Brain microvascular endothelial cell (primary cell): ENCODE data around the gene DIPK1B.

ENCODE experiments used
- DNase-seq: peaks from one replicate; pipeline ENCODE4 v3.0.0-alpha.2; 2020
- H3K27ac ChIP-seq: fragments of 250-450 bp; sonication (Bioruptor Pico); 2 replicates; pipeline ENCODE4 v1.5.1; 2020; ENCODE audit warnings: mild to moderate bottlenecking, moderate library complexity
- H3K27me3 ChIP-seq: fragments of 250-450 bp; sonication (Bioruptor Pico); replicated peaks from 2 replicates; pipeline ENCODE4 v1.5.1; 2020; ENCODE audit warnings: mild to moderate bottlenecking
- H3K36me3 ChIP-seq: fragments of 250-450 bp; sonication (Bioruptor Pico); replicated peaks from 2 replicates; pipeline ENCODE4 v1.5.1; 2020; ENCODE audit warnings: mild to moderate bottlenecking
- H3K4me3 ChIP-seq: 2 replicates; pipeline ENCODE4 v1.5.1; 2011; ENCODE audit warnings: low read depth, mild to moderate bottlenecking, control low read depth, low read length, moderate library complexity
- in situ Hi-C: cut with HindIII; loops from 2 replicates; pipeline ENCODE4 v1.10.0; 2017; ENCODE audit warnings: low sequenced_read_pairs, low pct_ligation_motif_present
- TF ChIP-seq, protein P1 (sequence below): IDR thresholded peaks from 2 replicates; pipeline ENCODE4 v1.5.1; 2011; ENCODE audit warnings: low read depth, mild to moderate bottlenecking, moderate library complexity, low read length, control low read depth, inconsistent platforms; ENCODE audit errors: missing control alignments

Gene DIPK1B

DNA sequence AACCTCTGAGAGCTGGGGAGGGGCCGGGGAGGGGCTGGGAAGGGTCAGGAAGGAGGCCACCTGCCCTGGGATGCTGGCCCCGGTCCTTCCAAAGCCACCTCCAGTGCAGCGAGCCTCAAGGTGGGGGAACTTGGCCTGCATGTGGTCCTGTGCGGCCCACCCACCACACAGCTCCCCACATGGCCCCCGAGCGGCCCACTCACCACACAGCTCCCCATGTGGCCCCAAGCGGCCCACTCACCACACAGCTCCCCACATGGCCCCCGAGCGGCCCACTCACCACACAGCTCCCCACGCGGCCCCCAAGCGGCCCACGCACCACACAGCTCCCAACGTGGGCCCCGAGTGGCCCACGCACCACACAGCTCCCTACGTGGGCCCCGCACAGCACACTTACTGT is 32.4 kb downstream of the DIPK1B start:
- no peaks in the 10 kb centered on the region for H3K36me3 ChIP-seq
- TF ChIP-seq, protein P1, sequence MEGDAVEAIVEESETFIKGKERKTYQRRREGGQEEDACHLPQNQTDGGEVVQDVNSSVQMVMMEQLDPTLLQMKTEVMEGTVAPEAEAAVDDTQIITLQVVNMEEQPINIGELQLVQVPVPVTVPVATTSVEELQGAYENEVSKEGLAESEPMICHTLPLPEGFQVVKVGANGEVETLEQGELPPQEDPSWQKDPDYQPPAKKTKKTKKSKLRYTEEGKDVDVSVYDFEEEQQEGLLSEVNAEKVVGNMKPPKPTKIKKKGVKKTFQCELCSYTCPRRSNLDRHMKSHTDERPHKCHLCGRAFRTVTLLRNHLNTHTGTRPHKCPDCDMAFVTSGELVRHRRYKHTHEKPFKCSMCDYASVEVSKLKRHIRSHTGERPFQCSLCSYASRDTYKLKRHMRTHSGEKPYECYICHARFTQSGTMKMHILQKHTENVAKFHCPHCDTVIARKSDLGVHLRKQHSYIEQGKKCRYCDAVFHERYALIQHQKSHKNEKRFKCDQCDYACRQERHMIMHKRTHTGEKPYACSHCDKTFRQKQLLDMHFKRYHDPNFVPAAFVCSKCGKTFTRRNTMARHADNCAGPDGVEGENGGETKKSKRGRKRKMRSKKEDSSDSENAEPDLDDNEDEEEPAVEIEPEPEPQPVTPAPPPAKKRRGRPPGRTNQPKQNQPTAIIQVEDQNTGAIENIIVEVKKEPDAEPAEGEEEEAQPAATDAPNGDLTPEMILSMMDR, result no peak
- DNase-seq, result no peak
- peaks cover 16% of the 10 kb centered on the region for H3K27me3 ChIP-seq
- in situ Hi-C loops, result no loop called here
- no peak overlapping the region for H3K4me3 ChIP-seq
- no peak overlapping the region for H3K27ac ChIP-seq

DNA sequence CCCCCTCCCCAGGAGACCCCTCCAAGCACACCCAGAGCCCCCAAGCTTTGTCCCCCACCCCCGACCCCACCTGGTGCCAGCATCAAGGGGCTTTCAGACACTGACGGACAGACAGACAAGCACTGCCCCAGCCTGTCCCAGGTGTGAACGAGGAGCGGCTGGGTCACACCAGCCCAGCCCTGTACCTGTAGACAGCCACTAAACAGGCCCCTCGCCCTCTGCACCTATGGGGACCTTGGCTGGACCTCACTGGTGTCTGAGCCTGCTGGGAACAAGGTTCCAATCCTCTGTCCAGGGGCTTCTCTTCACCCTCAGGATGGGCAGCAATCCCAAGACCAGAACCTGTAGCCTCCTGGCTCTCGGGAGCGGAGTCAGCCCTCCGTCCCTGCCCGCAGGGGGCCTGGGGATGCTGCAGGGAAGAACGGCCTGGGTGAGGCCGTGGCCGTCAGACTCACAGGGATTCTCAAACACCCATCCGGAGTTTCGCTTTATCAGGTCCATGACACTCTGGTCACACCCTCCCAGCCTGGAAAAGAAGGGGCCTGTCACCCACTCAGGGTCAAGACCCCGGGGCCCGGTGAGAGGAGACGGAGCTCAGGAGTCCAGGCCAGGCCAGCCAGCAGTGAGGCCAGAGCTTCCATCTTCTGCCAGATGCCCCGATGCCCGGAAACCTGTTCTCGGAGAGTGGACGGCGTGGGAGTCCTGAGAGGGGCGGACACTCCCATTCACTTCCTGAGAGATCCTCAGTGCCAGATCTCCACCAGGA is 33.2 kb downstream of the DIPK1B start:
- peaks cover 16% of the 10 kb centered on the region for H3K27me3 ChIP-seq
- TF ChIP-seq, protein P1, result no peak

DNA sequence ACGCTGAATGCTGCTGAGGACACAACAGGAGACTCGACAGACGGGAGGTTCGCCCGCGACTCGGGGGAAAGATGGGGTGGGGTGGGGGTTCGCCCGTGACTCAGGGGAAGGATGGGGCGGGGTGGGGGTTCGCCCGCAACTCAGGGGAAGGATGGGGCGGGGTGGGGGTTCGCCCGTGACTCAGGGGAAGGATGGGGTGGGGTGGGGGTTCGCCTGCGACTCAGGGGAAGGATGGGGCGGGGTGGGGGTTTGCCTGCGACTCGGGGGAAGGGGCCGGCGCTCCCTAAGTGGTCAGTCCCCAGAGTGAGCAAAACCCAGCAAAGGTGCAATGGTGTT is 33.8 kb downstream of the DIPK1B start:
- Histone ChIP-seq H3K27ac (no peak overlapping the region), H3K4me3 (no peak overlapping the region), H3K36me3 (no peaks in the 10 kb centered on the region), H3K27me3 (peaks cover 16% of the 10 kb centered on the region)
- TF ChIP-seq, protein P1, result no peak
- in situ Hi-C loops, result no loop called here
- no peak for DNase-seq

More for the DNA sequence above, 33.2 kb downstream of the DIPK1B start:
- DNase-seq, result no peak
- Histone ChIP-seq H3K4me3 (no peak overlapping the region), H3K36me3 (no peaks in the 10 kb centered on the region), H3K27ac (no peak overlapping the region)
- in situ Hi-C loops, result no loop called here

DNA sequence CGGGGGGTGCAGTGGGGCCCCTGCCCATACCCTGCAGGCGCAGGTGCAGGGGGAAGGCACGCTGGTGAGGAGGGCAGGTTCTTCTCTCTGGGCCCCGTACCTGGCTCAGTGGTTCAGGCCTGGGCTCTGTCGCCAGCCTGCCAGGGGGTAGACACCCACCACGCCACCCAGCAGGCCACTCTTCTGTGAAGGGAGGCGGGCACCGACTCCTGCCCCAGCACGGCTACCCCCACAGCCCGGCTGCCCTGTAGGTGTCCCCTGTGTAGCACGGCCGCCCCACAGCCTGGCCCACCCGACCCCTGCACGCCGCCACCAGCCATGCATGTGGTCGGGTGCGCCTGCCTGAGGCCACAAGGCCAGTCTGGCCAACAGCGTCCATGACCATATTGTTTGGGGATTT is 34.2 kb downstream of the DIPK1B start:
- TF ChIP-seq, protein P1, result no peak

DNA sequence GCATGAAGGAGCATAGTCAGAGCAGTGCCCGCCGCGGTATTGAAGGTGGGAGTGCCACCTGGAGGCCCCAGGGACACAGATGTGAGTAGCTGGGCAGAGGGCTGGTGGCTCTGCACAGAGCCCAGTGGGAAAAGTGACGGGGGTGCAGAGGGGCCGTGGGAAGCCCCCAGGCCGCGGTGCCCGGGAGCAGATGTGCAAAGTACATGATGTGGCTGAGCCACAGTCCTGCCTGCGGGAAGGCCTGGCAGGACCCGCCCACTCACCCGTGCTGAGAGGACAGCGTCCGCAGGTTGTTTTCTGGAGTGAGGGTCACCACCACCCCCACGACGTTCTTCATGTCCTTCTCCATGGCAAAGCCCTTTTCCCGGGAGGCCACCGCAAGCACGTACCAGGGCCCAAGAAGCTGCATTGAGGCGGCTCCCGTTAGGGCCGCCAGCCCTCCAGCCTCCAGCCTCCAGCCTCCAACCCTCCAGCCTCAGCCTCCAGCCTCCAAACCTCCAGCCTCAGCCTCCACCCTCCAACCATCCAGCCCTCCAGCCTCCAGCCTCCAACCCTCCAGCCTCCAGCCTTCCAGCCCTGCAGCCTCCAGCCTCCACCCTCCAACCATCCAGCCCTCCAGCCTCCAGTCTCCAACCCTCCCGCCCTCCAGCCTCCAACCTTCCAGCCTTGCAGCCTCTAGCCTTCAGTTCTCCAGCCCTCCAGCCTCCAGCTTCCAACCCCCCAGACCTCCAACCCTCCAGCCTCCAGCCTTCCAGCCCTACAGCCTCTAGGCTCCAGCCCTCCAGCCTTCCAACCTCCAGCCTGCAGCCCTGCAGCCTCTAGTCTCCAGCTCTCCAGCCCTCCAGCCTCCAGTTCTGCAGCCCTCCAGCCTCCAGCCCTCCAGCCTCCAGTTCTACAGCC is 35.0 kb downstream of the DIPK1B start:
- Histone ChIP-seq H3K27ac (no peak overlapping the region), H3K36me3 (no peaks in the 10 kb centered on the region), H3K27me3 (peaks cover 6% of the 10 kb centered on the region), H3K4me3 (no peak overlapping the region)
- TF ChIP-seq, protein P1, result no peak
- in situ Hi-C loops, result no loop called here
- no peak for DNase-seq

More for the DNA sequence above, 34.2 kb downstream of the DIPK1B start:
- in situ Hi-C loops, result no loop called here
- no peak overlapping the region for H3K4me3 ChIP-seq
- peaks cover 14% of the 10 kb centered on the region for H3K27me3 ChIP-seq
- no peaks in the 10 kb centered on the region for H3K36me3 ChIP-seq
- no peak overlapping the region for H3K27ac ChIP-seq
- no peak for DNase-seq
